Hepatocyte (in vitro differentiated cells): ENCODE measurements around the gene TSPYL1.

Source experiments
- EZH2 ChIP-seq: fragments of 200-600 bp; sonication (generic); IDR thresholded peaks from 2 replicates; pipeline ENCODE4 v1.6.1; 2016; ENCODE audit warnings: antibody characterized with exemption, mild to moderate bottlenecking, borderline replicate concordance
- EZH2phosphoT487 ChIP-seq: fragments of 200-600 bp; sonication (generic); IDR thresholded peaks from one replicate; pipeline ENCODE4 v1.6.1; 2018; ENCODE audit warnings: antibody characterized with exemption, mild to moderate bottlenecking, low read depth, moderate library complexity; ENCODE audit not compliant: unreplicated experiment, severe bottlenecking
- TF ChIP-seq, protein P1 (sequence below): fragments of 200-600 bp; sonication (generic); IDR thresholded peaks from 2 replicates; pipeline ENCODE4 v1.5.1; 2016; ENCODE audit warnings: antibody characterized with exemption, mild to moderate bottlenecking; ENCODE audit not compliant: poor library complexity

DNA sequence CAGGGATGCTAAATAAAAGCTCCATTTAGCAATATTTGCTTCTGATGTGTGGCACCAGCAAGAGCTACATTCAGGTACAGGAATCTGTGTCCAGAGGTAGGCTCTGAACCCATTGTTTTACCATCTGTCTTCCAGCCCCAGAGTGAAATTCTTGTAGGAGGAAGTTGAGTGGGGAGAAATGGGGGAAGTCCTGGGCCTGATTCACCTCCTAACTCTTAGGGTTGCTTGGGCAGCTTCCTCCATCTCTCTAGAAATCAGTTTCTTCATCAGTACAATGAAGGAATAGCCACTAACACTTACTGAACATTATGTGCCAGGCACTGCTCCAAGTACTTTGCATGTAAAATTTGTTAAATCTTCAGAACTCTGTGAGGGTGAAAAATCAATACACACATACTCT is 35.1 kb upstream of the TSPYL1 start:
- TF ChIP-seq, protein P1, sequence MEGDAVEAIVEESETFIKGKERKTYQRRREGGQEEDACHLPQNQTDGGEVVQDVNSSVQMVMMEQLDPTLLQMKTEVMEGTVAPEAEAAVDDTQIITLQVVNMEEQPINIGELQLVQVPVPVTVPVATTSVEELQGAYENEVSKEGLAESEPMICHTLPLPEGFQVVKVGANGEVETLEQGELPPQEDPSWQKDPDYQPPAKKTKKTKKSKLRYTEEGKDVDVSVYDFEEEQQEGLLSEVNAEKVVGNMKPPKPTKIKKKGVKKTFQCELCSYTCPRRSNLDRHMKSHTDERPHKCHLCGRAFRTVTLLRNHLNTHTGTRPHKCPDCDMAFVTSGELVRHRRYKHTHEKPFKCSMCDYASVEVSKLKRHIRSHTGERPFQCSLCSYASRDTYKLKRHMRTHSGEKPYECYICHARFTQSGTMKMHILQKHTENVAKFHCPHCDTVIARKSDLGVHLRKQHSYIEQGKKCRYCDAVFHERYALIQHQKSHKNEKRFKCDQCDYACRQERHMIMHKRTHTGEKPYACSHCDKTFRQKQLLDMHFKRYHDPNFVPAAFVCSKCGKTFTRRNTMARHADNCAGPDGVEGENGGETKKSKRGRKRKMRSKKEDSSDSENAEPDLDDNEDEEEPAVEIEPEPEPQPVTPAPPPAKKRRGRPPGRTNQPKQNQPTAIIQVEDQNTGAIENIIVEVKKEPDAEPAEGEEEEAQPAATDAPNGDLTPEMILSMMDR: no peak
- TF ChIP-seq EZH2phosphoT487 (no peak), EZH2 (no peak)
